GM21723 (cell line): ENCODE data around the gene CDC14A.
"Not testable (repeated sequence)": the region's sequence is repeated elsewhere in the genome, so short reads cannot be mapped to it uniquely, and the experiment has no call there.

Experiments used
- ATAC-seq: cut with Tn5 transposase; IDR thresholded peaks from one replicate; pipeline ENCODE4 v1.9.1; 2021; ENCODE audit warnings: mild to moderate bottlenecking, moderate library complexity; ENCODE audit not compliant: unreplicated experiment

Gene CDC14A, protein sequence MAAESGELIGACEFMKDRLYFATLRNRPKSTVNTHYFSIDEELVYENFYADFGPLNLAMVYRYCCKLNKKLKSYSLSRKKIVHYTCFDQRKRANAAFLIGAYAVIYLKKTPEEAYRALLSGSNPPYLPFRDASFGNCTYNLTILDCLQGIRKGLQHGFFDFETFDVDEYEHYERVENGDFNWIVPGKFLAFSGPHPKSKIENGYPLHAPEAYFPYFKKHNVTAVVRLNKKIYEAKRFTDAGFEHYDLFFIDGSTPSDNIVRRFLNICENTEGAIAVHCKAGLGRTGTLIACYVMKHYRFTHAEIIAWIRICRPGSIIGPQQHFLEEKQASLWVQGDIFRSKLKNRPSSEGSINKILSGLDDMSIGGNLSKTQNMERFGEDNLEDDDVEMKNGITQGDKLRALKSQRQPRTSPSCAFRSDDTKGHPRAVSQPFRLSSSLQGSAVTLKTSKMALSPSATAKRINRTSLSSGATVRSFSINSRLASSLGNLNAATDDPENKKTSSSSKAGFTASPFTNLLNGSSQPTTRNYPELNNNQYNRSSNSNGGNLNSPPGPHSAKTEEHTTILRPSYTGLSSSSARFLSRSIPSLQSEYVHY

DNA sequence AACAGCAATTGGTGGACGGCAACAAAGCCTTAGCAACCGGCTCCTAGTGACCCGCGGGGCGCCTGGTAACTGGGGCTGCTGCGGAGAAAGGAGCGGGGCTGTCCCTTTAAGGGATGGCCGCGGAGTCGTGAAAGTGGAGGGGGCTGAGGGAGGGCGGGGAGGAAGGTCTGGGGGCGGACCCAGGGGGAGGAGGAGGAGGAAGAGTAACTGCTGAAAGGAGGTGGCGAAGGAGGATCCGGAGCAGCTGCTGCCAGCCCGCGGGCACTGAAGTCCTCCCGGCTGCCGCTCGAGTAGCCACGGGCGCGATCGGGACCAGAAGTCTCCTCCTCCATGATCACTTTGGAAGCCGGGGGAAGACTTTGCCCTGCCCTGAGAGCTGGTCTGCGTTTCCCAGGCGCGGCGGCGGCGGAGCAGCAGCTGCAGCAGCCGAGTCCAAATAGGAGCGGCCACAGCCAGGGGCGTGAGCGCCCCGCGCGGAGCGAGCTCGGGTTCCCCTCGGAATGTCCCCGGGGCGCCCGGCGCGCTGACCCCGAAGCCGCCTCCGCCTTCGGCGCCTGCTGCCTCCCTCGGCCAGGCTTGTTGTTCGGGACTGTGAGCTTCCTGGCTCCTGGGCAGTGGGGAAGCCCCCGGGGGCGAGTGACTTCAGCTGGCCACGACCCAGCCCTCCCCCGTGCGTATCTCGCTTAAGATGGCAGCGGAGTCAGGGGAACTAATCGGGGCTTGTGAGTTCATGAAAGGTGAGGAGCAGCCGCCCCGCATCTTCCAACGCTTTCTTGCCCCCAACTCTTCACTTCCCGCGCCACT, at the start of gene CDC14A:
Gene CDC14A, plus strand, starts transcription at position 240 of the 804 bp plus-strand sequence. Its CDS starts 449 bp downstream, at position 689.
- peak; percentile 72 for ATAC-seq

DNA sequence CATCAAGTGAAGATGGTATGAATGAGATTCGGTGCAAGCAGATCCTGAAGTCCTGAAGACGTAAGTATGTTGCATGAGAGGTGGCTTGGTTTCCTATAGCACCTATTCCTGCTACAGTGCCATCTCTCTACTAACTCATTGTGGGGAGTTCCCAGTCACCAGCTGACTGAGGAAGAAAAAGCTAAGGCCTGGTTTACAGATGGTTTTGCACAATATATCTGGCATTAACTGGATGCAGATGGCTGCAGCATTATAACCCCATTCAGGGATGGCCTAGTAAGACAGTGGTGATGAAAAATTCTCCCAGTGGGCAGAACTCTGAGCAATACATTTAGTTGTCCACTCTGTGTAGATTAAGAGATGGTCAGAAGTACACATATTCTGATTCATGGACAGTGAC, 49.6 kb upstream of the CDC14A start:
- no peak for ATAC-seq

DNA sequence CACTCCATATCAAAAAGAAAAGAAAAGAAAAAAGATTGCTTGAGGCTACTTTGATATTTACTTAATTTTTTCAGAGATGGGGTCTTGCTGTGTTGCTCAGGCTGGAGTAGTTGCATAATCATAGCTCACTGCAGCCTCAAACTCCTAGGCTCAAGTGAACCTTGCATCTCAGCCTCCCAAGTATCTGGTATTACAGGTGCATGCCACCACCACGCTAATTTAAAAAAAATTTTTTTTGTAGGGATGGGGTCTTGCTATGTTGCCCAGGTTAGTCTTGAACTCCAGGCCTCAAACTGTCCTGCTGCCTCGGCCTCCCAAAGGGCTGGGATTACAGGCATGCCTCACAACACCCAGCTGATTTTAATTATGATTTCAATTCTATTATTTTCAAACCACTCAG, 48.1 kb upstream of the CDC14A start:
- ATAC-seq: no peak

DNA sequence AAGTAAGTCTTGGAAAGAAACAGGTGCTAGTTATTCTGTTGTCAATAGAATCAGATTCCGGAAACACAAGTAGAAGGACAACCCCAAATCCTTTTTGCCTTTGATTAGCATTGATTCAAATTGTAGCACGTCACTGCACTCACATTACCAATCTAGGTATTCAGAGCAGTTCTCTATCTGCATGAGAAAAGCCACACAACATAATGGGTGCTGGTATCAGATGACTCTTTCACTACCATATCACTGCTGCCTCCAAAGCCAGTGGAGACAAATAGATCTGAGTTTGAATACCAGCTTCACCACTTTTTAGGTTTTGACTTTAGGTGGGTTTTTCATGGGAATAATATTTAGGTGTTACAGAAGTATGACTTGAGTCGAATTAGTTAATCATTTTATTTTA, 47.4 kb upstream of the CDC14A start:
- no peak for ATAC-seq

DNA sequence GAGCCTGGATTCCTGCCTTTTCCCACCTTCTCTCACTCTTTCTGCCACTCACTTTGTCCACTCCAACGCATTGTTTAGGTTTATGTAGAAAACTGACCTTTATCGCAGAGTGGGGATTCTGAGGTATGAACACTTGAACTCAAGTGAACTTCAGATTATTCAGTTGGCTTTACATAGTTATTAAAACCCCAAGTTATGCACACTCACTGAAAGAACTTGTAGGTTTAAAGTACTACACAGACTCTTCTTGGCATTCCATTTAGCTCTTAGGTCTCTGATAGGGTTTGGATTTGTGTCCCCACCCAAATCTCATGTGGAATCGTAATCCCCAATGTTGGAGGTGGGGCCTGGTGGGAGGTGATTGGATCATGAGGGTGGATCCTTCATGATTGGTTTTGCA, 46.4 kb upstream of the CDC14A start:
- ATAC-seq: no peak

DNA sequence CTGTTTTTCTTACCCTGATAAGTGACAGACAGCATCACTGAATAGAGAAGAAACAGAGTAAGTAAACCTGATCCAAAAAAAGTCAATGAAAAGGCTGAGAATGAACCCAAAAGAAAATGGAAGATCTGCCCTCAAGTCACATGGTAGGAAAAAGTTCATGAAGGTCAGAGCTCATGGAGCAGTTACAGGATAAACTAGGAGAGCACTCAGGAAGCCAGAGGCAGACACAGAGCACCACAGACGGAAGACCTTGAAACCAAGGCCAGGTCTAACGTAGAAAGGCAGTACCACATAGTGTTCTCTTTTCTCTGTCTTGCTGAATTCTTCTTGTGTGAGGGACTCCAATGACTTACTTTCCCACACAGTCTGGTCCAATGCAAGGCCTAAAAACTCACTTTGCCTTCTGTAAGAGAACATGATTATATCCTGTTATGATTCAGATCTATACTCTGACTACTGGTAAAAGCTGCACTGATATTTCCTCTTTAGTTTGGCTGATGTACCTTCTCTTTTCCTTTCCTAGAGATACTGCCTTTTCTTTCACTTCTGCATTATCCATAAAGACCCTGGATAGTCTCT, 45.5 kb upstream of the CDC14A start:
- ATAC-seq: no peak

DNA sequence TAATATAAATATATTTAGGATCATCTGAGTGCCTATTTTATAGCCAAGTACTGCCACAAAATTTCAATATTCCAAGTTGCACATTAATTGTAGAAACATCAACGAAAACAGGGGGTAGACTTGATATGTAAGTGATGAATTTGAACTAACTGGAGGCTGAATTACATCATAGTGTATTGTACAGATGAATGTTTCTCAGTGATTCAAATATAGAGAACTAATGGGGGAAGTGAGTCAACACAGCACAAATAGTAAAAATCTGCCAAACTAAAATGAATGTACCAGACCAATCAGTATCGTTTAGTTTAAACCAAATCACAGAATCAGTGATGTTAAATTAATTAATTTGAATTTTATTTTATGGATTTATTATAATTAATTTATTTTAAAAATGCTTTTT, 43.5 kb upstream of the CDC14A start:
- no peak for ATAC-seq

DNA sequence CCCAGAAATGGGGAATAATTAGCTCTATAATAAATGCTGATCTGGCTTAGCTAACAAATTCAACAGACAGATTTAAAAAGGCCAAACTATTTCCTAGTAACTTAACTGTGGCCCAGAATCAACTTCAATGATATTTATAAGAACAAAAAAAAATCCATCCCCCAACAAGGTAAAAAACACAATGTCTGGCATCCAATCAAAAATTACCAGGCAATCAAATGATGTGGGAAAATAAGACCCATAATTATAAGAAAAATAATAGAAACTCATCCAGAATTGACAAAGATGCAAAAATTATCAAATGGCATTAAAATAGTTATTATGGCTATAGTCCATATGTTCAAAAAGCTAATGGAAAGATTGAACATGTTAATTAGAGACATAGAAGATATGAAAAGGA, 42.4 kb upstream of the CDC14A start:
- no peak for ATAC-seq

DNA sequence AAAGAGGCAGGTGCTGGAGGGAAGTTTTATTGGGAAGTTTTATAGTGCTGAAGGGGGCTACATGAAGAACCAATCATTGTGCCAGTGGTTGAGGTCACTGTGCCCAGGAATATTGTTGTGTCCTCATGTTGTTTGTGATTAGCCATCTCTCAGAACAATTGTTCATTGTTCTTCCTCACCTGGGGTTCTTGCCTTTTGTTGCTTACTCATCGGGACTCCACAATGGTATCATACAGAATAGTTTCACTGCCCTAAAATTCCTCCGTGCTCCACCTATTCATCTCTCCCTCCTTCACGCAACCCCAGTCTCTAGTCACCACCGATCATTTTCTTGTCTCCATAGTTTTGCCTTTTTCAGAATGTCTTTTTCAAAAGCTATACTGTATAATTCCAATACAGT, 38.9 kb upstream of the CDC14A start:
- no peak for ATAC-seq

DNA sequence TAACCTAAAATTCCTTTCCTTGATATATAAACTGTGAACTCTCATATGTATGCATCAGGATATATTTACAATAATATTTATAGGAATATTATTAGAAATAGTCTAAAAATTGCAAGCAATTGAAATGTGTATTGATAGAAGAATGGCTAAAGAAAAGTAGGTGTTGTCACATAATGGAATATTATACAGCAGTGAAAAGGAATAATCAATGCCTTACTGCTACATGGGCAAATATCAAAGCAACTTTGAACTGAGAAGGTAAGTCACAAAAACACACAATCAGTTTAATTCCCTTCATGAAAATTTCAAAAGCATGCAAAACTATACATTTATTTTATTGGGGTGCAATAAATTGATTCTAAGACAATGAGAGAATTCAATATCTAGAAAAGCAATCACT, 35.7 kb upstream of the CDC14A start:
- no peak for ATAC-seq

DNA sequence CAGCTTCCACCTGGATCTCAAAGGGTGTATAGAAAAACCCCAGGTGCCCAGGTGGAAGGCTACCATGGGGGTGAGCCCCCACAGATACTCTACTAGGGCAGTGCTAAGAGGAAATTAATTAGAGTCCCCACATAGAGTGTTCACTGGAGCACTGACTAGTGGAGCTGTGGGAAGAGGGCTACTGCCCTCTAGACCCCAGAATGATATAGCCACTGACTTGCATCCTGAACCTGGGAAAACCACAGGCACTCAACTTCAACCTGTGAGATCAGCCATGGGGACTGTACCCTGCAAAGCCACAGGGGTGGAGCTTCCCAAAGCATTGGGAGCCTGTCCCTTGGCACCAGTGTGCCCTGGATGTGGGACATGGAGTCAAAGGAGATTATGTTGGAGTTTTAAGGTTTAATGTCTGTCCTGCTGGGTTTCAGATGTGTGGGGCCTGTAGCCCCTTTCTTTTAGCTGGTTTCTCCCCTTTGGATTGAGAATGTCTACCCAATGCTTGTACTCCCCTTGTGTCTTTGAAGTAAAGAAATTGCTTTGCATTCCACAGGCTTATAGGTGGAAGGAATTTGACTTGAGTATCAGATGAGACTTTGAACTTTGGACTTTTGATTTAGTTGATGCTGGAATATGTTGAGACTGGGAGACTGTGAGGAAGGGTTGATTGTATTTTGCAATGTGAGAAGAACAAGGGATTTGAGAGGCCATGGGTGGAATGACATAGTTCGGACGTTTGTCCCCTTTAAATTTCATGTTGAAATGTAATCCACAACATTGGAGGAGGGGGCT, 31.8 kb upstream of the CDC14A start:
- ATAC-seq: no peak

DNA sequence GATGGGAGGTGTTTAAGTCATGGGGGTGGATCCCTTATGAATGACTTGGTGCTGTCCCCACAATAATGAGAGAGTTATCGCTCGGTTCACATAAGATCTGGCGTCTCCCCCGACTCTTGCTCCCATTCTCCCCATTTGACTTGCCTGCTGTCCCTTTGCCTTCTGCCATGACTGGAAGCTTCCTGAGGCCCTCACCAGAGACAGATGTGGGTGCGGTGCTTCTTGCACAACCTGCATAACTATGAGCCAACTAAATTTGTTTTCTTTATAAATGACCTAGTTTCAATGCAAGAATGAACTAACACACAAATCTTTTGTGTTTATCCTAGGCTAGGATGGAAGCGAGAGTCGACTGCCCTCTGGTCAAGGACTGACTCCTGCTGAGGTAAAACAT, 31.2 kb upstream of the CDC14A start:
- no peak for ATAC-seq

DNA sequence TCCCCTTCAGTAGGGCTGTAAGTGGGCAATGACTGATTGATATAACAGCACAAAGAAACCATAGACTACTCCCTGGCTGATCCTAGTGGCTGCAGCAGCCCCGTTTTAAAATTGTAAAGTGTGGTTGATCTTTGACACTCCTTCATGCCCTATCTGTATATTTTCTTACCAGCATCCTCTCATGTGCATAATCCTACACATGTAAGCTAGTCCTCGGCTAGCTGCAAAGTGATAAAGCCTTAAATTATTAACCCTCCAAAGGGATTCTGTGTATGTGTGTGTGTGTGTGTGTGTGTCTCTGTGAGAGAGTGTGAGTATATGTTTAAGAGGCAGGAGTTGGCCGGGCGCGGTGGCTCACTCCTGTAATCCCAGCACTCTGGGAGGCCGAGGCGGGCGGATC, 30.8 kb upstream of the CDC14A start:
- ATAC-seq: no peak

DNA sequence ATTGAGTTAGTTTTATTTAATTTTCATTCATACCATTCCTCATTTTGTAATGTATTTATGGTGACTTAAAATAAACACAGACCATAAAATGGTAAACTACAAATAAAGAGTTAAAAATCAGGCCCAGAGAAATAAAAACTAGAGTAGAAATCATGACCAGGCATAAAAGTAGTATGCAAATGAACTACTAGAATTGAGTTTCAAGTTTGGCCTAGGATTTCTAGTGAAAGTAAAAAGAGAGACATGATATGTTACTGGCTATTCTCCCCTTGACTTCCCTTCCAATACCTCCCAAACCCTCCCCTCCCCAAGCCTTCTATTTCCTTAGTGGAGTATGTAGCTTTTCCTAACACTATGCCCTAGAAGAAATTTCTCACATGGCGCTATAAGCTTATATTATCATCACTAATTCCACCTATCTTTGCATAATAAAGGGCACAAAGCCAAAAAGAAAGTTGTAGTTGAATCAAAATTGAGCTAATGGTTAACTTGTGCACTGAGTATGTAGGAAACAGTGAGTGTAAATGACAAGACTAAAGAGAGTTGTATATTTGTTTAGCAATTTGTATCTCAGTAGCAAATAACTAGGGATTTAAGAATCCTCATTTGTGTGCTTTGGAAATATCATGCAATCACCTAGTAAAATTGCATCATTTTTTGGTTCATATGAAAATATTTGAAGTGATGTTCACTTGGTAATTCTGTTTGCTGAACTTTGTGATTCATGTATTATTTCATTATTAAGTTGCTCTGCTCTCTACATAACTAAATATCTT, 29.7 kb upstream of the CDC14A start:
- ATAC-seq: no peak

DNA sequence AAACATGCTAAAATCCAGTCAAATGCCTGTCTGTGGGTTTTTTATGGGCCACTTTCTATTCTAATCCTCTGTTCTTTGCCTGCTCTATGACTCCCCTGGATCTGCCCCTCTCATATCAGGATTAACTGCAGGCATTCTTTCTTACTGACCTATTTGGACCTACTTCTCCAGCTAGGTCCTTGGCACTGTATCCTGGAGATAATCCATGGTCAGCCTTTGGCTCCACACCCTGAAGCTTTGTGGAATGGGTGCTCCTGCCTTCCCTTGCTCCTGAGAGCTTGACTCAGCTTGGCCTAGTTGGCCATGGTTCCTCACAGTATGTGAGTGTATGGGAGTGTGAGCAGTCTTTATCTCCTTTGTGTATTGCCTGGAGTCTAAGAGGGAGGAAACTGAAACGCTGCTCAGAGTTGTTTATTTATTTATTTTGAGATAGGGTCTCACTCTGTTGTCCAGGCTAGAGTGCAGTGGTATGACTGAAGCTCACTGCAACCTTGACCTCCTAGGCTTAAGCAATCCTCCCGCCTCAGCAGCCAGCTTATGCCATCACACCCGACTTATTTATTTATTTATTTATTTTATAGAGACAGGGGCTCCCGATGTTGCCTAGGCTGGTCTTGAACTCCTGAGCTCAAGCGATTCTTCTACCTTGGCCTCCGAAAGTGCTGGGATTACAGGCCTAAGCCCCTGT, 28.7 kb upstream of the CDC14A start:
- no peak for ATAC-seq

DNA sequence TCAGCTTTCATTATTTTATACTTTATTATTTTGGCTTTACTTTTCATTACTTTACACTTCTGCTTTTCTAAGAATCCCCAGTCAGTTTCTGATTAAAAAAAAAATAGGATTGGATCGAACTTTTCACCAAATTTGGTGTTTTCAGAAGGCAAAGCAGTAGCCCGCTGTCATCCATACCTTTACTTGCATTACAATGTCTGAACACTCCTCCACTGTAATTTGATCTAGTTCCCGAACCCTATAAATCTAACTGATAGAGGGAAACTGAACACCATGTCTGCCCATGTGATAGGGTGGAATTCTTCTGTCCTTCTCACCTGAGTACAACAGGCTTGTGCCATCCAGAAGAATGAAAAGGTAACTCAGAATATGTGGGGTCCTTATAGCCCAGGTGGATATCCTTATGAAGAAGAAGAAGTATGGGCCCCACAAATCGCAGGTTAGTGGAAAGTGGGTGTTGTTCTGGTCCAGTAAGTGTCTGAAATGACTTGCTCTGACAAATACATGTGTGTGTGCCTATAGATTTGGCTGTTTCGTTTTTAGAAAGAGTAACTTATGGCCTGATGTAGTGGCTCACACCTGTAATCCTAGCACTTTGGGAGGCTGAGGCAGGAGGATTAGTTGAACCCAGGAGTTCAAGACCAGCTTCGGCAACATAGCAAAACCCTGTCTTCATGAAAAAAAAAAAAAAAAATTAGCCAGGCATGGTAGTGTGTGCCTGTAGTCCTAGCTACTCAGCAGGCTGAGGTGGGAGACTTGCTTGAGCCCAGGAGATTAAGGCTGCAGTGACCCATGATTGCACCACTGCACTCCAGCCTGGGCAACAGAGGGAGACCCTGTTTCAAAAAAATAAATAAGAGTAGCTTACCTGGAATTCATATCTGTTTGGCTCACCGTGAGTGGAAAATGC, 26.6 kb upstream of the CDC14A start:
- ATAC-seq: no peak

DNA sequence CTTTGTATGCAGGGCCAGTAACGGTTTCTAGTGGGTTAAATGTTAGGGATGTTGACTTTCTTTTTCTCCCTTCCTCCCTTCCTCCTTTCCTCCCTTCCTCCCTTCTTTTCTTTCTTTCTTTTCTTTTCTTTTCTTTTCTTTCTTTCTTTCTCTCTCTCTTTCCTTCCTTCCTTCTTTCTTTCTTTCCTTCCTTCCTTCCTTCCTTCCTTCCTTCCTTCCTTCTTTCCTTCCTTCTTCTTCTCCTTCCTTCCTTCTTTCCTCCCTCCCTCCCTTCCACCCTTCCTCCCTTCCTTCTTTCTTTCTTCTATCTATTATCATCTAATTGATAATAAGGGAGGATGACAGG, 26.0 kb upstream of the CDC14A start:
- not testable (repeated sequence) for ATAC-seq

DNA sequence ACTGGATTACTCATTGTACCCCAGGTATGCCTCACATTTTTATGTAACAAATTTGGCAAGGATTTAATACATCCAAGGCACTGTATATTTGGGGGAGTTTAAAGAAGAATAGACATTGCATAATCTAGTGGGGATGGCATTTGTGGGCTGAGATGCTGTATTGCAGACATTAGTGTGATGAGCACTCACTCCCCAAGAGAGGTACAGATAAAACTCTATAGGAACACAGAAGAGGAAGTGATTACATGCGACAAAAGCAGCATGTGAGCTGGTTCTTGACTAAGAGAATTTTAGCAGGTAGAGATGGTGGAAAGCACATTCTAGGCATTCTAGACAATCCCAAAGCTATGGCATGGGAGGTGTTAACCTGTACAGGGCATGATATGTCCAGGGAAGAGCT, 24.2 kb upstream of the CDC14A start:
- no peak for ATAC-seq
